ENCODE results near the gene RALB. TPM values are rescaled to one million over a fixed set of nuclear protein-coding genes. Genes with fewer than 3 reads are reported as not detected.

RALB gene
- total and polyA plus RNA-seq, 2 of the 4 experiments (the other 2 are of a cell fraction), result 53.6 to 54.7 TPM

DNA sequence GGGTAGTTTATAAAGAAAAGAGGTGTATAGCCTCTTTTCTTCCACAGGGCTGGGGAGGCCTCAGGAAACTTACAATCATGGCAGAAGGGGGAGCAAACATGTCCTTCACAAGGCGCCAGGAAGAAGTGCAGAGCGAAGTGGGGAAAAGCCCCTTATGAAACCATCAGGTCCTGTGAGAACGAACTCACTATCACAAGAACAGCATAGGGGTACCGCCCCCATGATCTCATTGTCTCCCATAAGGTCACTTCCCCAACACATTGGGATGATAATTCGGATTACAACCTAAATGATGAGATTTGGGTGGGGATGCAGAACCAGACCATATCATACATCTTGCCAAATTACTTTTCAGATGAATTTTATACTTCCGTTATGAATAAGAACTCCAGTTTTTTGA, 32.4 kb downstream of the RALB start:
- H2BK5ac ChIP-seq (ENCODE audit: low read depth, low read length, poor library complexity, severe bottlenecking), result no peak overlapping the region
- no peak overlapping the region for H2AK5ac ChIP-seq (ENCODE audit: low read depth, low read length)
- peaks cover 6 to 37% of the 10 kb centered on the region in 2 experiments; a peak in 3 of 4 replicates for H3K79me1 ChIP-seq (ENCODE audit: low read depth in 1 of 2, low read length in 2 of 2)
- H3K18ac ChIP-seq (ENCODE audit: low read depth, low read length), result no peak overlapping the region
- dilution Hi-C loops (cut with HindIII; ENCODE audit: low sequenced_read_pairs, unreplicated experiment), result no loop called here
- H3K23ac ChIP-seq (ENCODE audit: low read depth, low read length), result no peak overlapping the region
- no peak overlapping the region for H3K27ac ChIP-seq (ENCODE audit: insufficient read depth, low read length)
- no peak overlapping the region for H2AK9ac ChIP-seq (replicated peaks; ENCODE audit: low read depth, low read length, poor library complexity)
- H3K14ac ChIP-seq (replicated peaks; ENCODE audit: low read depth, low read length), result no peak overlapping the region
- H4K91ac ChIP-seq (ENCODE audit: insufficient read depth, low read depth, low read length), result no peak overlapping the region
- no peak overlapping the region for H3K4me2 ChIP-seq (ENCODE audit: low read depth, low read length)
- no peak overlapping the region for H2BK15ac ChIP-seq (ENCODE audit: low read depth, low read length)
- no peak overlapping the region for H3K9ac ChIP-seq (ENCODE audit: low read depth, low read length)
- H4K5ac ChIP-seq (ENCODE audit: low read depth, low read length), result no peak overlapping the region
- peaks cover 10% of the 10 kb centered on the region for H3K4me1 ChIP-seq (ENCODE audit: control insufficient read depth, insufficient read depth, low read length)
- H3K9me1 ChIP-seq (ENCODE audit: insufficient read depth, low read length), result peaks cover 3% of the 10 kb centered on the region; the same call in 1 of the 2 replicates
- no peak overlapping the region for H2AFZ ChIP-seq (replicated peaks; ENCODE audit: low read length, poor library complexity)
- H4K20me1 ChIP-seq (ENCODE audit: insufficient read depth, low read length), result peaks cover 4% of the 10 kb centered on the region; the same call in 1 of the 2 replicates
- intact Hi-C loops (cut with micrococcal nuclease), result no loop called here
- DNase-seq (no peak), ATAC-seq (ENCODE audit: low read depth) (no peak)
- no TSS peak for BruUV-seq (replicated peaks)
- H3K9me3 ChIP-seq (ENCODE audit: control insufficient read depth, insufficient read depth, low read length), result no peaks in the 10 kb centered on the region
- H3K56ac ChIP-seq (ENCODE audit: extremely low read depth, insufficient read depth, low read length), result no peak overlapping the region
- in situ Hi-C loops (cut with MboI; ENCODE audit: low sequenced_read_pairs), result no loop called here
- no peak overlapping the region for H2BK120ac ChIP-seq (ENCODE audit: low read depth, low read length)
- H3K4me3 ChIP-seq (ENCODE audit: insufficient read depth, low read depth, low read length), result no peak overlapping the region
- no CpG with 5 or more reads among the region's 6 CpGs for WGBS, 2 experiments (ENCODE audit: extremely low coverage in 2 of 2, insufficient read length in 1 of 2)
- ChIA-PET POLR2A (ENCODE audit: unreplicated experiment) (no interaction called here), CTCF (no interaction called here)
- no peak overlapping the region for H4K8ac ChIP-seq (ENCODE audit: low read depth in 2 of 2, low read length in 2 of 2)
- H2BK20ac ChIP-seq (ENCODE audit: low read depth, low read length), result no peak overlapping the region
- no peaks in the 10 kb centered on the region for H3K27me3 ChIP-seq (ENCODE audit: control insufficient read depth, insufficient read depth, low read length)
- H3K36me3 ChIP-seq (ENCODE audit: control insufficient read depth, insufficient read depth, low read length), result peaks cover 4% of the 10 kb centered on the region
- no peak overlapping the region for H3K4ac ChIP-seq (ENCODE audit: low read depth, low read length)
- TF ChIP-seq FOS (IDR thresholded peaks at IDR 0.05; ENCODE audit: low read depth, low read length) (no peak), MAZ (IDR thresholded peaks at IDR 0.05; ENCODE audit: borderline replicate concordance, low read depth, low read length) (no peak), RAD21 (IDR thresholded peaks at IDR 0.05; ENCODE audit: low read length) (no peak), MXI1 (IDR thresholded peaks at IDR 0.05; ENCODE audit: borderline replicate concordance, low read depth, low read length) (no peak), CEBPB (IDR thresholded peaks at IDR 0.05; ENCODE audit: low read depth, low read length) (no peak), BHLHE40 (IDR thresholded peaks at IDR 0.05; ENCODE audit: low read depth, low read length) (no peak), SMC3 (IDR thresholded peaks at IDR 0.05; ENCODE audit: low read depth, low read length) (no peak), NFE2L2 (IDR thresholded peaks at IDR 0.05; ENCODE audit: low read depth, low read length) (no peak), RCOR1 (IDR thresholded peaks at IDR 0.05; ENCODE audit: insufficient replicate concordance, low read length) (no peak), POLR2A (IDR thresholded peaks at IDR 0.05; ENCODE audit: low read depth, low read length) (no peak), CHD1 (IDR thresholded peaks at IDR 0.05; ENCODE audit: low read depth, low read length) (no peak), MAFK (IDR thresholded peaks at IDR 0.05; ENCODE audit: low read depth, low read length) (no peak), RFX5 (IDR thresholded peaks at IDR 0.05; ENCODE audit: low read depth, low read length) (no peak)
- TF ChIP-seq, protein P1, sequence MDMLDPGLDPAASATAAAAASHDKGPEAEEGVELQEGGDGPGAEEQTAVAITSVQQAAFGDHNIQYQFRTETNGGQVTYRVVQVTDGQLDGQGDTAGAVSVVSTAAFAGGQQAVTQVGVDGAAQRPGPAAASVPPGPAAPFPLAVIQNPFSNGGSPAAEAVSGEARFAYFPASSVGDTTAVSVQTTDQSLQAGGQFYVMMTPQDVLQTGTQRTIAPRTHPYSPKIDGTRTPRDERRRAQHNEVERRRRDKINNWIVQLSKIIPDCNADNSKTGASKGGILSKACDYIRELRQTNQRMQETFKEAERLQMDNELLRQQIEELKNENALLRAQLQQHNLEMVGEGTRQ (IDR thresholded peaks at IDR 0.05; ENCODE audit: low read depth, low read length), result no peak
- TF ChIP-seq, protein P2, sequence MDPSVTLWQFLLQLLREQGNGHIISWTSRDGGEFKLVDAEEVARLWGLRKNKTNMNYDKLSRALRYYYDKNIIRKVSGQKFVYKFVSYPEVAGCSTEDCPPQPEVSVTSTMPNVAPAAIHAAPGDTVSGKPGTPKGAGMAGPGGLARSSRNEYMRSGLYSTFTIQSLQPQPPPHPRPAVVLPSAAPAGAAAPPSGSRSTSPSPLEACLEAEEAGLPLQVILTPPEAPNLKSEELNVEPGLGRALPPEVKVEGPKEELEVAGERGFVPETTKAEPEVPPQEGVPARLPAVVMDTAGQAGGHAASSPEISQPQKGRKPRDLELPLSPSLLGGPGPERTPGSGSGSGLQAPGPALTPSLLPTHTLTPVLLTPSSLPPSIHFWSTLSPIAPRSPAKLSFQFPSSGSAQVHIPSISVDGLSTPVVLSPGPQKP (IDR thresholded peaks at IDR 0.05; ENCODE audit: borderline replicate concordance, low read depth, low read length), result no peak
- TF ChIP-seq, protein P3, sequence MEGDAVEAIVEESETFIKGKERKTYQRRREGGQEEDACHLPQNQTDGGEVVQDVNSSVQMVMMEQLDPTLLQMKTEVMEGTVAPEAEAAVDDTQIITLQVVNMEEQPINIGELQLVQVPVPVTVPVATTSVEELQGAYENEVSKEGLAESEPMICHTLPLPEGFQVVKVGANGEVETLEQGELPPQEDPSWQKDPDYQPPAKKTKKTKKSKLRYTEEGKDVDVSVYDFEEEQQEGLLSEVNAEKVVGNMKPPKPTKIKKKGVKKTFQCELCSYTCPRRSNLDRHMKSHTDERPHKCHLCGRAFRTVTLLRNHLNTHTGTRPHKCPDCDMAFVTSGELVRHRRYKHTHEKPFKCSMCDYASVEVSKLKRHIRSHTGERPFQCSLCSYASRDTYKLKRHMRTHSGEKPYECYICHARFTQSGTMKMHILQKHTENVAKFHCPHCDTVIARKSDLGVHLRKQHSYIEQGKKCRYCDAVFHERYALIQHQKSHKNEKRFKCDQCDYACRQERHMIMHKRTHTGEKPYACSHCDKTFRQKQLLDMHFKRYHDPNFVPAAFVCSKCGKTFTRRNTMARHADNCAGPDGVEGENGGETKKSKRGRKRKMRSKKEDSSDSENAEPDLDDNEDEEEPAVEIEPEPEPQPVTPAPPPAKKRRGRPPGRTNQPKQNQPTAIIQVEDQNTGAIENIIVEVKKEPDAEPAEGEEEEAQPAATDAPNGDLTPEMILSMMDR (conservative IDR thresholded peaks at IDR 0.05; ENCODE audit: low read depth, low read length), result no peak
